ENCODE measurements around the gene FOXP1.
"Not testable (repeated sequence)": the region's sequence is repeated elsewhere in the genome, so short reads cannot be mapped to it uniquely, and the experiment has no call there.

FOXP1 gene

GRCh38 chr3:71543371-71544016 is 40.0 kb downstream of the FOXP1 start:
- Histone ChIP-seq H3K4me1 (ENCODE audit: control insufficient read depth, insufficient read depth, low read length) (peaks cover 40% of the 10 kb centered on the region), H3K27me3 (replicated peaks; ENCODE audit: control insufficient read depth, insufficient read depth, low read length) (no peaks in the 10 kb centered on the region)
- DNase-seq (ENCODE audit: low read depth): no peak

GRCh38 chr3:71542521-71543370 is 40.8 kb downstream of the FOXP1 start:
- no peaks in the 10 kb centered on the region for H3K27me3 ChIP-seq (replicated peaks; ENCODE audit: control insufficient read depth, insufficient read depth, low read length)
- H3K36me3 ChIP-seq (ENCODE audit: control insufficient read depth, insufficient read depth, low read length, severe bottlenecking): no peaks in the 10 kb centered on the region
- peak overlapping the region; percentile 65 for H3K4me3 ChIP-seq (ENCODE audit: low read length)

More at GRCh38 chr3:71543371-71544016, 40.0 kb downstream of the FOXP1 start:
- Histone ChIP-seq H3K9me3 (ENCODE audit: control insufficient read depth, low read length) (no peaks in the 10 kb centered on the region), H3K9ac (ENCODE audit: low read length) (no peak overlapping the region), H3K4me3 (ENCODE audit: low read length) (peak overlapping the region; percentile 65), H3K36me3 (ENCODE audit: control insufficient read depth, insufficient read depth, low read length, severe bottlenecking) (no peaks in the 10 kb centered on the region)

GRCh38 chr3:71541313-71541712 is 42.2 kb downstream of the FOXP1 start:
- peak; percentile 67 for DNase-seq (ENCODE audit: low read depth)
- Histone ChIP-seq H3K9me3 (ENCODE audit: control insufficient read depth, low read length) (no peaks in the 10 kb centered on the region), H3K4me3 (ENCODE audit: low read length) (no peak overlapping the region), H3K27me3 (replicated peaks; ENCODE audit: control insufficient read depth, insufficient read depth, low read length) (no peaks in the 10 kb centered on the region), H3K36me3 (ENCODE audit: control insufficient read depth, insufficient read depth, low read length, severe bottlenecking) (no peaks in the 10 kb centered on the region), H3K9ac (ENCODE audit: low read length) (no peak overlapping the region), H3K4me1 (ENCODE audit: control insufficient read depth, insufficient read depth, low read length) (peaks cover 38% of the 10 kb centered on the region)

More at GRCh38 chr3:71542521-71543370, 40.8 kb downstream of the FOXP1 start:
- peaks cover 33% of the 10 kb centered on the region for H3K4me1 ChIP-seq (ENCODE audit: control insufficient read depth, insufficient read depth, low read length)
- H3K9me3 ChIP-seq (ENCODE audit: control insufficient read depth, low read length): no peaks in the 10 kb centered on the region
- H3K9ac ChIP-seq (ENCODE audit: low read length): peak overlapping the region; percentile 64
- DNase-seq (ENCODE audit: low read depth): peak; percentile 94

- Histone ChIP-seq H3K9me3 (ENCODE audit: control insufficient read depth, low read length) (no peaks in the 10 kb centered on the region), H3K4me3 (ENCODE audit: low read length) (peak overlapping the region; percentile 58), H3K9ac (ENCODE audit: low read length) (no peak overlapping the region), H3K27me3 (replicated peaks; ENCODE audit: control insufficient read depth, insufficient read depth, low read length) (no peaks in the 10 kb centered on the region), H3K36me3 (ENCODE audit: control insufficient read depth, insufficient read depth, low read length, severe bottlenecking) (no peaks in the 10 kb centered on the region), H3K4me1 (ENCODE audit: control insufficient read depth, insufficient read depth, low read length) (peaks cover 38% of the 10 kb centered on the region)
- peak; percentile 80 for DNase-seq (ENCODE audit: low read depth)
Measured at GRCh38 chr3:71537211-71537611, 46.3 kb downstream of the FOXP1 start.

- no peaks in the 10 kb centered on the region for H3K36me3 ChIP-seq (ENCODE audit: control insufficient read depth, insufficient read depth, low read length, severe bottlenecking)
- H3K27me3 ChIP-seq (replicated peaks; ENCODE audit: control insufficient read depth, insufficient read depth, low read length): no peaks in the 10 kb centered on the region
- peak; percentile 61 for DNase-seq (ENCODE audit: low read depth)
- H3K9ac ChIP-seq (ENCODE audit: low read length): peak overlapping the region; percentile 39
- H3K4me1 ChIP-seq (ENCODE audit: control insufficient read depth, insufficient read depth, low read length): peaks cover 30% of the 10 kb centered on the region
- H3K9me3 ChIP-seq (ENCODE audit: control insufficient read depth, low read length): no peaks in the 10 kb centered on the region
- H3K4me3 ChIP-seq (ENCODE audit: low read length): peak overlapping the region; percentile 58
Measured at GRCh38 chr3:71536376-71536965, 47.1 kb downstream of the FOXP1 start.

- no peak overlapping the region for H3K9ac ChIP-seq (ENCODE audit: low read length)
- H3K27me3 ChIP-seq (replicated peaks; ENCODE audit: control insufficient read depth, insufficient read depth, low read length): no peaks in the 10 kb centered on the region
- H3K4me3 ChIP-seq (ENCODE audit: low read length): no peak overlapping the region
- H3K36me3 ChIP-seq (ENCODE audit: control insufficient read depth, insufficient read depth, low read length, severe bottlenecking): no peaks in the 10 kb centered on the region
- no peaks in the 10 kb centered on the region for H3K9me3 ChIP-seq (ENCODE audit: control insufficient read depth, low read length)
- peaks cover 30% of the 10 kb centered on the region for H3K4me1 ChIP-seq (ENCODE audit: control insufficient read depth, insufficient read depth, low read length)
- DNase-seq (ENCODE audit: low read depth): no peak
Measured at GRCh38 chr3:71533588-71533987, 49.9 kb downstream of the FOXP1 start.

- Histone ChIP-seq H3K9me3 (ENCODE audit: control insufficient read depth, low read length) (no peaks in the 10 kb centered on the region), H3K36me3 (ENCODE audit: control insufficient read depth, insufficient read depth, low read length, severe bottlenecking) (no peaks in the 10 kb centered on the region), H3K27me3 (replicated peaks; ENCODE audit: control insufficient read depth, insufficient read depth, low read length) (no peaks in the 10 kb centered on the region), H3K4me3 (ENCODE audit: low read length) (no peak overlapping the region), H3K4me1 (ENCODE audit: control insufficient read depth, insufficient read depth, low read length) (peaks cover 30% of the 10 kb centered on the region), H3K9ac (ENCODE audit: low read length) (no peak overlapping the region)
- DNase-seq (ENCODE audit: low read depth): peak; percentile 42
Measured at GRCh38 chr3:71532639-71533395, 50.7 kb downstream of the FOXP1 start.

GRCh38 chr3:71530903-71531530 is 52.5 kb downstream of the FOXP1 start:
- Histone ChIP-seq H3K4me3 (ENCODE audit: low read length) (no peak overlapping the region), H3K9me3 (ENCODE audit: control insufficient read depth, low read length) (no peaks in the 10 kb centered on the region), H3K36me3 (ENCODE audit: control insufficient read depth, insufficient read depth, low read length, severe bottlenecking) (no peaks in the 10 kb centered on the region), H3K4me1 (ENCODE audit: control insufficient read depth, insufficient read depth, low read length) (peaks cover 14% of the 10 kb centered on the region), H3K27me3 (replicated peaks; ENCODE audit: control insufficient read depth, insufficient read depth, low read length) (no peaks in the 10 kb centered on the region), H3K9ac (ENCODE audit: low read length) (no peak overlapping the region)
- no peak for DNase-seq (ENCODE audit: low read depth)

GRCh38 chr3:71528816-71529215 is 54.7 kb downstream of the FOXP1 start:
- Histone ChIP-seq H3K36me3 (ENCODE audit: control insufficient read depth, insufficient read depth, low read length, severe bottlenecking) (no peaks in the 10 kb centered on the region), H3K9me3 (ENCODE audit: control insufficient read depth, low read length) (no peaks in the 10 kb centered on the region), H3K4me3 (ENCODE audit: low read length) (no peak overlapping the region), H3K4me1 (ENCODE audit: control insufficient read depth, insufficient read depth, low read length) (peaks cover 12% of the 10 kb centered on the region), H3K27me3 (replicated peaks; ENCODE audit: control insufficient read depth, insufficient read depth, low read length) (no peaks in the 10 kb centered on the region), H3K9ac (ENCODE audit: low read length) (no peak overlapping the region)
- DNase-seq (ENCODE audit: low read depth): no peak

- DNase-seq (ENCODE audit: low read depth); H3K9me3 ChIP-seq (ENCODE audit: control insufficient read depth, low read length); H3K36me3 ChIP-seq (ENCODE audit: control insufficient read depth, insufficient read depth, low read length, severe bottlenecking); H3K4me1 ChIP-seq (ENCODE audit: control insufficient read depth, insufficient read depth, low read length); H3K27me3 ChIP-seq (replicated peaks; ENCODE audit: control insufficient read depth, insufficient read depth, low read length); H3K9ac ChIP-seq (ENCODE audit: low read length); H3K4me3 ChIP-seq (ENCODE audit: low read length): not testable (repeated sequence)
Measured at GRCh38 chr3:71526448-71526847, 57.1 kb downstream of the FOXP1 start.
